SHP77 (cell line): ENCODE data around the gene NOD1.
A peak's percentile ranks its signal among the peaks of the same experiment; 100 is the strongest.

Experiments
- DNase-seq, 2 experiments: peaks; one replicate each; lab custom pipeline; 2025; lab: John Stamatoyannopoulos, UW

Gene NOD1

DNA sequence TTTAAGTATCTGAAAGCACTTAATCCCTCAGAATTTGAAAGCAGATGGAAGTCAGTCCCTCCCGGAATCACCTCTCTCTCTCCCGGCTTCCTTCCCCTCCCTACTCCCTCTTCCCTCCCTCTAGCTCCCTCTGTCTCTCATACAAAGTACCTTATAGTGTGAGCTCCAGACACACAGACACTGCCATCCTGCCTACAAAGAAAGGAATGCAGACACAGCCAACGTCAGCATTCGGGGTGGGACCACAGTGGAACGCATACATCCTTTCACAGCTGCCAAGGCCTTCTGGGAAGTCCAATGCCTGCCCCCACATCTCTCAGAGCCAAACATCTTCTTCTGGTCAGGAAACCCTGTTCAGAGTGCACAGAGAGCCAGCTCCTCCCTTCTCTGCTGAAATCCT, 9.3 kb downstream of the NOD1 start:
- peak; percentile 82 to 88 for DNase-seq

DNA sequence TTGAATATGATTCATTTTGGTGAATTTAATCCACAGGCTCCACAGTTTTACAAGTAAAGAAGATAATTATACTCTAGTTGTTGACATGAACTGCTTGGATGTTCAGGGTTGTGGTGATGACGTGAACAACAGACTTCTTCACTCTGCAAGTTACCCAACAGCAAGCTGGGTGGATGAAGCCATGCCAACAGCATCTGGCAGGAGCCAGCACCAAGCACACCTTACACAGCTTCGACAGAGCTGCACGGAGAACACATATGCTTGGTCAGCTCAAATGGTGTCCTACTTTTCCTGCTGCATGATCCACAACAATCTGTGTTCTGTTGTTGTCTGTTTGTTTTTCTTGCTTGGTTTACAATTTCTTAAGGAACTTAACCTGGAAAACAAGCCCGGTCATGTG, 9.8 kb downstream of the NOD1 start:
- DNase-seq: no peak

DNA sequence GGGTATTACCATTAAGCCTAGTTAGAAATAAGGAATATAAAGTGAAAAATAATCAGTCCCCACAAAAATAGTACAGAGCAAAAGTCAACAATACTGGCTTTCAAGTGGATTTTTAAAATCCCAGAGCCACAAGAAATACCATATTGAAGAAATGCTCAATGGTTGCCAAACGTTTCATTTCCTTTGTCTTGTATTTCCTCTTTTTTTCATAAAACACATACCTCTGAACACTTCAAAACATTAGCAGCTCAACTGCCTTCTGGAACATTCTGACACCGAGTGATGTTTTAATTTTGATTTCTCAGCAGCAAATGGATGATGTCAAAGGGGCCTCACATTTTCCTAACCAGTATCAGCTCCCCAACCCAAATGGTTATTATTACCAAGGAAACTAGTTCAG, 10.5 kb downstream of the NOD1 start:
- no peak for DNase-seq

DNA sequence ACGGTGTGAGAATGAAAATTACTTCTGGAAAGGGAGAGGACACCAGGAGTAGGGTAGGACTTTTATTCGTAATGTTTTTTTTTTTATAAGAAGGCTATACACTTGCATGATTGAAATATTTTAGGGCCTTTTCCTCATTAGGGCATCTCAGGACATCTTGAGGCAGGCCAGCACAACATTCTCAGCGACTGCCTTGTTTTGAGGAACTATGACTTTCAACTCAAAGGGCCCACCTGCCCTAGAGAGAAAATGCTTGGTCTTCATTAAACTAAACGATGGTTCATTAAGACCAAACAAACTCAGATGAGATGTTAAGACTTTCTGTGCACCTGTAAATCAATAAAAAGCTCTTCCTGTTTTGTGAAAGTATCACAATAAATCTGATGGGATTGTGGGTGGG, 11.3 kb downstream of the NOD1 start:
- DNase-seq: no peak

DNA sequence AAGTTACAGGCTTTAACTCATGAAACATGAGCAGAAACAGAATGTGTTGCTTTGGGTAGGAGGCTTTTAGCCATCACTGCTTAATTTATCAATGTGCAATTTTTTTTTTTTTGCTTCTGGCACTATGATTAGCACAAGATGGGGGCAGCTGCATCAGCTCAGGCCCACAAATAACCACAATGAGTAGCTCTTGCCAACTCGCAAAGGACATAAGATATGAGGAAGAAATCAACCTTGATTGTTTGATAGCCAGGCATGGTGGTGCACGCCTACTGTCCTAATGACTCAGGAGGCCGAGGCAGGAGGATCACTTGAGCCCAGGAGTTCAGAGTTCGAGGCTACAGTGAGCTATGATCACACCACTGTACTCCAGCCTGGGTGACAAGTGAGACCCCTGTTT, 12.3 kb downstream of the NOD1 start:
- DNase-seq: no peak

DNA sequence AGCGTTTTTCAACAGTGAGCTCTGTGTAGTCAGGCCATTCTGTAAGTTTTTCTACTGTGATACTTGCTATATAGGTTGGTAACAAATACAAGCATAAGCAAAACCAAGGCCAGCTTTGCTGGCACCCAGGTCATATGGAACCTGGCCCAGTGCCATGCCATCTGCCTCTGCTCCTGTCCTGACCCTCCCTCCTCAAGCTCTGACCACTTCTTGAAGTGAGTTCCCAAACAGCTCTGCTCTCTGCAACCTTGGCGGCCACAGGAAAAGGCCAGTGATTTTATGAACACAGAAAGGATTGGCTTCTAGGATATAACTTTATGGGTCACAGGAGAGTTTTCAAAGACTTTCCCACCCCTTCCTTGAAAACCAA, 12.8 kb downstream of the NOD1 start:
- peak in 1 of 2 experiments; percentile 22 for DNase-seq

DNA sequence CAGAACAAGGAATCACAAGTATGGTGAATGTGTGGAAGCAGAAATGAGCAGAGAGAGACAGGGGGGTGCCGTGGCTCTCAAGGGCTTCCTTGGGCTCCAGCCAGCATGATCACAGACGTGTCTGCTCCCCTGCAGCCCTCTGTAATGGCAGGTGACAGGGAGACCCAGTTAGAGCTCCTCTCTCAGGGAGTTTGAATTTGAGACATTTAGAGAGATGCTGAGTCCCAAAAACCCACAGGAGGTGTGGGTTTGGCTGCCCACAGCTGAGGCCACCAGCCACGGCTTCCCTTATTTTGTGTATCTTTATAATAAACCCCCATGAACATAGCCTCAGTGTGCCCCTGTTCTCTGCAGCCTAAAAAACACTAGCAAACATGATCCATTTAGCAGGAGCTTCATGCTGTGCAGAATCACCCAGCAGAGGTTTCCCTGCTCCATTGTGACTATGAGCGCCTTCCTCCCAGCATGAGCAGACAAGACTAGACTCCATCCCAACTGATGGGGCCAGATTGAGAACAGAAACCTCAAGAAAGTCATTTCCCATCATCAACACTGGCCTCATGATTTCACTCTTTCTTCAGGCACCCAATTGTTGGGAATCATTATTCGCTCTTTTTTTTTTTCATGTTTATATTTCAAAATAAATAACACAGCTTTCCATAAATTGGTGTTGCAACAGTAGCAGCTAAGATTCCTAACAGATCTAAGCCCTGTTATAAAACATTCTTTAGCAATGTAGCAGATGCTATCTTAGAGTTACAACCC, 13.4 kb downstream of the NOD1 start:
- DNase-seq: no peak

DNA sequence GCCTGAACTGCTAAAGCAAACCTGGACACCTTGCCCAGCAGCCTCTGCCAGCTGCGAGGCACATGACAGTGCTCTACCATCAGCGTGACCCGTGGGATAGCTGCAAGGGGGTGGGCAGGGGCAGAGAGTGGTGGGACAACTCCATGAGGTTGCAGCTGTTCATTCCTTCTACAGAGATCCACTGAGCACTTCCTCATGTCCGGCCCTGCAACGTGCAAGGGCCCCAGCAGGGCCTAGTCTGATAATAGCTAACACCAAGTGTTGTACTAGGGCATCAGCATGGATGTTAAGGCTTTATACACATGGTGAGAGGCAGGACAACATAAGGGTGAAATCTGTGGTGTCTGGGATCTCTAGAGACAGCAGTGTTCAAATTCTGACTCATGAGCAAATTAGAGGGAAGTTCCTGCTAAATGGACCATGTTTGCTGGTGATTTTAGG, 14.3 kb downstream of the NOD1 start:
- no peak for DNase-seq

DNA sequence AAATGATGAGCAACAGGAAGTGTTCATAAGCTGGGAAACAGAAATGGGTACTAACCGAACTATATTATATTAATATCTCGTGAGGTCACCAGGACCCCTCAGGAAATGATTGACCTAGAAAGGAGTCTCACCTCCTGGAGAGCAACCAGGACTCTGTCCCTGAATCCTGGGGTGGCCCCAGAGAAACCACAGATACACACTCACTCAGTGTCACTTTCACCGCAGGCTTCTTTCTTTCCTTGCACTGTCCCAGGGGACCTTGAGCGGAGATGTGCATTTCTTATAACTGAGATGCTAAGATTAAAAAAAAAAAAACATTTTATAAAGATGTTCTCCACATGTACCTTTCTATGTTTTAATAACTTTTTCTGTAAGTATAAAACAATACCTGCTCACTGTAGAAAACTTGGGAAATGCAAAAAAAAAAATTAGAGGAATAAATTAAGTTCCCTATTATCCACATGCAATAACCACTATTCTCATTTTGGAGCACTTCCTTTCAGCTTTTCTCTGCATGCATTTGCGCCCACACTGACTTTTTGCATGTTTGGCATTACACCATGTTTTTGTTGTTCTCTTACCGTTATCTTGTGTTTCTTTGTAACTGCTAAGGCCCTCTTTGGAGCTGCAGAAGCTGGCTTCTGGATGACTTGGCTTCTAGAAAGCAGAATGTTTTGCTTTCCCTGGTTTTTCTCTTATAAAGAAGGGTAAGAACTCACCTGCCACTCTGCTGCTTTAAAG, 15.0 kb downstream of the NOD1 start:
- no peak for DNase-seq

DNA sequence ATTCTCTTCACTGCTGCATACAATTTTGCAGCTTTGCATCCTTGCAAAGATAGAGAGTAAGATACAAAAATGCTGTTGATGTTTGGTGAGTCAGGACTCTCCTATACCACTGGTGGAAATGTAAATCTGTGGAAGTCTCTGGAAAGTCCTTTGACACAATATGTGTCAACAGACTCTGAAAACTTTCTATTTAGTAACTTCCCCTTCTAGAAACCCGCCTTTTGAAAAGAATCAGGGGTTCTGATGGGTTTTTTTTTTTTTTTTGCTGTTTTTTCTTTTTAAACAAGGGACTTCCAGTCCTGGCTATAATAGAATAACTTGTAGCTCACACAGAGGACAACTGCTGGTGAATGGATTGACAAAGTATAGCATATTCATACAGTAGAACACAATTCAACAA, 16.4 kb downstream of the NOD1 start:
- no peak for DNase-seq

DNA sequence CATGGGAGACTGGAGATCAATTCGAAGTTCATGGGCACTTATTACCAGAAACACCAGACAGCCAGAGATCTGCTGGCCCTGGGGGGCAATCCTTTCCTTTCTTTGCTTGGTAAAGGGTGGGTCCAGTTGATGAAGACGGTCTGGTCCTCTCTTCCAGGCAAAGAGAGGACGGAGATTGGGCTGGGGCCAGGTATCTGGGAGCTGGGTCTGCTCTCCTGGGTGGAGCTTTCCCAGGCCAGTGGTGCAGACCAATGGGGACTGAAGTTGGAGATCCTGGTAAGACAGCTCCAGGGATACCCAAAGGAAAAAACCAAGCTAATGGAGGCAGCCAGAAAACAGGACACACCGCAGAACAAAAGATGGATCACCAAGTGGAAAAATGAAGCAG, 18.3 kb downstream of the NOD1 start:
- DNase-seq: no peak

DNA sequence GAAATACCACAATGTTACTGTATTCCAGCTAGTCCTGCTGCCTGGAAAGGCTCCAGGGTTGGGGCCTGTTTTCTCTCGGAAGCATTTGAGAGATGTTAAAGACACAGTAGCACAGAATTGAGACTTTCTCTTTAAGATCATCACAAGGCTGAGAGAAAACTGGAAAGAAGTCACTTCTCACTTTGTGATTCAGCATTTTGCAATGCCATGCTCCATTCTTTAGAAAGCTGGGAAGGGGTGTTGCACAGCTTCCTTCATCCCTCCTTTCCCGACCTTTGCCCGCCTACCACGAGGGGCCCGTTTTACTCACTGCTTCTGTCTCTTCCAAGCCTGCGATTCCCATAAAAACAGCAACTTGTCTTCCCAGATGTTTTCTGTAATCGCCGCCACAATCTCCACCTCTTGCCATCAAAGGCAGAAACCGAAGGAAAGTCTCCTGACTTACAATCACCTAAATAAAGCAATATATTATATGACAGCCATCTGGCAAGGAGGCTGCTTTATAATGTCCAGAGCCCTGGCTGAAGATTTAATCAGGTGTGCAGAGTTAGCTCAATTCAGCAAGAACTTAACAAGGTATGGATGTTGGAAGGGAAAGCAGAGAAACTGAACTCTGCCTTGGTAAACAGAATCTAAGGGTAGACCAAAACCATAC, 18.9 kb downstream of the NOD1 start:
- no peak for DNase-seq

DNA sequence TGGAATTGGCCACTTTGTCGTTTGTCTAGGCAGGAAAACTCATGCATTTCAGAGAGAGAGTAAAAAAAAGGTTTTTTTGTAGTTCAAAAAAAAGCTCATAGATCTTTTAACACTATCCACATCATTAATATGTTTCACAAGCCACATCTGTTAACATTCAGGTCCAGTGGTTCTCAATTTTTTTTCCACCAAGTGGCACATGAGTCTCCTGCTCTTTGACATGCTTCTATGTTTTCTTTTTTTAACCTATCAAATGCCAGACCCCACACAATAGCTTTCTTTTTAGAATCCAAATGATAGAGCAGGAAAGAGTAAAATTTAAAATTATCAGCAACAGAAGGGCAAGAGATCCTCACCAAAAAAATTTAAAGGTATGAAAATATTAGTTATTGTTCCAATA, 20.3 kb downstream of the NOD1 start:
- DNase-seq: no peak

DNA sequence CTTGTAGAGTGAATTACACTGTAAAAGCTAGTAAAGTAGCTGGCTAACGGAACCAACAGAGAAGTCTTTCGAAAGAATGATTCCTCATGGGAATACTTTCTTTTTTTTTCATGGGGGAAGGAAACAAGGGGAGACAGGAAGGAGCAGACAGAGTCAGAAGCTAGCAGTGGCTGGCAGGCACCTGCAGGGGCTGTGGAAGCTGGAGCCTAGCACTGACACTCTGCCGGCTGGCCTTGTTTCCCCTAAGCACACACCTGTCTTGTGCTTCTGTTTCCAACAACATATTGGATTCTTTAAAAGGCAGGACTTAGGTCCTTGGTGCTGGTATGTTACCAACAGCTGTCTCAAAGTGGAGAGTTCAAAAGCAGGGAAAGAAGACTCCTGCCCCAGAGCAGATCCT, 24.7 kb downstream of the NOD1 start:
- DNase-seq: no peak

DNA sequence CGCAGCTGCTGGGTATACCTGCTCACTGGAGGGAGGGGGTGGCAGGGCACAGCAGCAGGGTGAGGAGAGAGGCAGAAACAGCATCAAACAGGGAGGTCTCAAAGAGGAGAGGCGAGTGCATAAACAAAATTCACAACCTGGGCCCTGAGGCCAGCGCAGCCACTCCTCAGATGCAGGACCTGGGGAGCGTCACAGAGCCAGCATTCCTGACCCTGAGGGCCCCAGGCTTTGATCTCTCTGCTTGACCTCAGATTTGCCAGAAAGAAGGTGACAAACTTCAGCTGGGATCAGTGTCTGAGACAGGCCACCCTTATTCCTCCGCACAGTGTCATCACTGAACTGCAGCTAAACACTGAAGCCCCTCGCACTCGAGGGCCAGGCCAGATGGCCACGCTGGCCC, 25.6 kb downstream of the NOD1 start:
- no peak for DNase-seq

DNA sequence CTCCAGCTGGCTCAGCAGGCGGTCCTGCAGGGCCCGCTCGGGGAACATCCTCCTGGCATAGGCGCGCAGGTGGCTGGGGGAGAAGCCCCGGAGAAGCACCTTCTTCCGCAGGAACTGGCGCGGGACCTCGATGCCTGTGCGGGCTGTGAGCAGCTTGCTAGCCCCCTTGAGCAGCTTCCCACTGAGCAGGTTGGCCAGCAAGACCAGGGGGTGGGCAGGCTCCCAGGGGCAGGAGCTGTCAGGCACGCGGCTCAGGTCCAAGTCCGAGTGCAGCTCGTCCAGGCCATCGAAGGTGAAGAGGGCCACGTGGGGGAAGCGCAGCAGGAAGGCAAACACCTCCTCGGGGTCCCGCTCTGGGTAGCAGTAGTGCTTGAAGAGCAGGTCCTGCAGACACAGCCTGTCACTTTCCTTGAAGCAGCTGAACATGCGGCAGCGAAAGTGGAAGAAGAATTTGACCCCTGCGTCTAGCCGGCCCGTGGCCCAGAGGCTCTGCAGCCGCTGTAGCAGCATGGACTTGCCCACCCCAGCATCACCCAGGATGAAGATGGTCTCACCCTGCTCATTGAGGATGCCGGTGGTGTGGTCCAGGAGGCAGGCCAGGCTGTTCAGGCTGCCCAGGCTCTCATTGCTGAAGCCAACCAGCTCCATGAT, 26.2 kb downstream of the NOD1 start:
- no peak for DNase-seq

DNA sequence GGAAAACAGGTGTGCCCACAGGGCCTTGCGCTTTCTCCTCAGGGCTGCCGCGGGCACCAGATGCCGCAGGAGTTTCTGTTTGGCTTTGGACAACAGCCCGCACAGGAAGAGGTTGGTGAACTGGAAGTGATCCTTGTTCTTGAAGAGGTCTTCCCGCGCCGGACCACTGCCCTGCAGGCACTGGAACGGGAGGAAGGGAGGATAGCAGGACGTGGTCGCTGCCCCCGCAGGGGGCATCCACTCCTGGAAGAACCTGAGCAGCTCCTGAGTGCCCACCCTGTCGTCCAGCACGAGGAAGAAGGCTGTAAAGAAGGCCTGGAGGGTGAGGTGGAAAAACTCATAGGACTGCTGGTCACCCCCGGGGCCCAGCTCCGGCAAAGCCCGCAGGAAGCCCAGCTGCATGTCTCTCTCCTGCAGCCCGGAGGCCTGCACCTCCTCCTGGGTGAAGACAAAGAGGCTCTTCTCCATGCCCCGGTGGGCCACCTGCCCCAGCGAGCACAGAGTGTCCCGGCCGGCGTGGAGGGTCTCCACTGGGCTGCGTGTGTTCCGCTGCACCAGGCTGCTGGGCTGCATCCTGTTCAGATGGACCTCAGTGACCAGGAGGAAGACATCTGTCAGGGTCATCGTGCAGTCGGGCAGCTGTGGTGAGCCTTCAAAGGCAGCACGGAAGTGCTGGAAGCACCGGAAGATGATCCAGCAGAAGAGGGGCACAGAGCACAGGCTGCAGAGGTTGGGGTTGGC, 26.9 kb downstream of the NOD1 start:
- no peak for DNase-seq

DNA sequence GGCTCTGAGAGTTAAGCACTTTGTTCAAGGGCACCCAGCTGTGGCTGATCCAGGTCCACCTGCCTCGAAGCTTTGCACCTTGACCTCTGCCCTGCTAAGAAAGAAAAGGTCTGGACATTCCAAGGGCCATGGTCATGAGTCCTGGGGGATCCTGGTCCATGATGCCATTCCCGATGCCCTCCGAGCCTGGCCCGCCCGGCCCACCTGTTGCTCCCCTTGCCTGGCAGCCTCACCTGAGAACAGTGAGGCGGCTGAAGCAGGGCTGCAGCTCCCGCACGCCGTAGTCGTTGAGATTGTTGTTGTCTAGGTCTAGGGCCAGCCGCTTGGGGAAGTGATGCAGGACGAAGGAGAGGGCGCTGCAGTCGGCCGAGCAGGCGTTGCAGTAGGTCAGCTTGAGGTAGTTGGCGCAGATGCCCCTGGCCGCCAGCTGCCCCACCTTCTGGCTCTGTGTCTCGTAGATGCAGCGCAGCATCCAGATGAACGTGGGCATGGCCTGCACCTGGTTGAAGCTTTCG, 27.5 kb downstream of the NOD1 start:
- no peak for DNase-seq

DNA sequence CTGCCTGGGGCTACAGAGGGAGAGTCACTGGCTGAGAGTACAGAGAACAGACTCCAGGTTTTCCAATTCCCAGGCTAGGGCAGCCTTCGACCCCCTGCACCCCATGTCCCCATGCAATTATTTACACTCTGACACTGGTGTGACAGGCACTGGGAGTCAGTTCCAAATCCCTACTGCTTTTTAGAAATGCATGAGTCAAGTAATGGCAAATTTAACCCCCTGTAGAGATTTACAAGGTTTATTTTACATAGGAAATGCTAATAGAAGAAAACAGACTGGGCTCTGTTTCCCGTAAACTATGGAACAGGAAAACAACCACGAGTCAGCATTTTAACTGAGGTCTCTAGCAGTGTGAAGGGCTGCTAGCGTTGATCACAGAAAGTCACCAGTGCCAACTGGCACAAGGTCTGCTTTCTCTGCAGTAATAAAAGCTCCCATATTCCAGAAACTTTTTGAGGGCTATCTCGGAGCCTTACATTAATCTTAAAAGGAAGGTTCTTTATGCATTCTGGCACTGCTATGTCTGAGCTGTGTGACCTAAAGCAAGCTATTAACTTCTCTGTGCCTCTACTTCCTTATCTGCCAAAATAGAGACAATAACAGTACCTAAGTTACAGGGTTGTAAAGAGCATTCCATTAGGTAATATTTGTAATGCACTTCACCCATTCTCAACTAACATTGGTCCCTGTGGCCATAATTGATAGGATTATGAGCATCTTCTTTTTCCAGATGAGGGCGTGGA, 28.2 kb downstream of the NOD1 start:
- no peak for DNase-seq

DNA sequence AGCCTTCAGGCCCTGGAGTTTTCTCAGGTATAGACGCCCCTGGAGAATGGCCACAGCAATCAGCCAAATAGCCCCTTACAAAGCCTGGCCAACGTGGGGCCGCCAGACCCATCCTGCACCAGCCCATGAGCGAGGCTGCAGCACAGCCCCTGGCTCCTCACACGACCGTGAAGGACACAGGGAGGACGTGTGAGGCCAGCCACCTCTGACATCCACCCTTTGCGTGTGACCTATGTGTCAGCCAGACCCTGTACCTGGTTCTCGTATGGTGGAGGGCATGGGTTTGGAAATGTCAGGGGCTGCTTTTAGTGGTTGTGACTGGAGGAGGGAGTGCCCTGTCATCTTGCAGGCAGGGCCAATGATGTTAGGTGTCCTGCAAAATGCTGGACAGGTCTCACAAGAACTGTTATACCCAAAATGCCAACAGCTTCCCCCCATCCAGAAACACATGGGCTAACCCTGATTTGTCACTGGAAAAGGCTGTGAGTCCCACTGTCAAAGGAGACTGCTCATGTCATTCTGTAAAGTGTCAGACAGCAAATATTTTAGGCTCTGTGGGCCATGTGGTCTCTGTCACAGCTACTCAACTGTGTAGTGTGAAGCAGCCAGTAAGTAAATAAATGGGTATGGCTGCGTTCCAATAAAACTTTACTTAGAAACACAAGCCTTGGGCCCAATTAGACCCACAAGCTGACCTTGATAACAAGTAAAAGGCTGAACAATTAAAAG, 30.0 kb downstream of the NOD1 start:
- DNase-seq: no peak
